ENCODE measurements around the gene TM4SF4.

Gene TM4SF4

DNA sequence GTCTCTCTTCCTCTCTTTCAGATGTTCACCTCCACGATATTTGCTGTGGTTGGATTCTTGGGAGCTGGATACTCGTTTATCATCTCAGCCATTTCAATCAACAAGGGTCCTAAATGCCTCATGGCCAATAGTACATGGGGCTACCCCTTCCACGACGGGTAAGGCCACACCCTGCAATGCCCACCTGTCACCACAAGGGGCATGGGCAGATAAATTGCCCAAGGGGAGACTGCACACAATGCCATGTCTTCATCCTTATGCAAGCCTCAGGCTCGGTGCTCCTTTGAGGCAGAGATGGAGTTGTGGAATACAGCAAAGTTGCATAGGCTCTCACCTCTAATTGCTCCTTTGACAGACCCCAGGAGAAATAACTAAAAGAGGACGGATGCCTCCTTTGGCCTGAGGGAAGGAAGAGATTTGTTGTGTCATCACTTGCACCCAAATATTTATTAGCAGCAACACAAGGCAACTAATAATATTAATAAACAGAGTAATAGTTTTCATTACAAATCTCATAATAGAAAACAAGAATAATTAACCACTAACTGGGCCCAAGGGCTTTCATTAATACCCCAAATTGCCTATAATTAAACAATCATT, 13.2 kb downstream of the TM4SF4 start:
- no peak for DNase-seq

DNA sequence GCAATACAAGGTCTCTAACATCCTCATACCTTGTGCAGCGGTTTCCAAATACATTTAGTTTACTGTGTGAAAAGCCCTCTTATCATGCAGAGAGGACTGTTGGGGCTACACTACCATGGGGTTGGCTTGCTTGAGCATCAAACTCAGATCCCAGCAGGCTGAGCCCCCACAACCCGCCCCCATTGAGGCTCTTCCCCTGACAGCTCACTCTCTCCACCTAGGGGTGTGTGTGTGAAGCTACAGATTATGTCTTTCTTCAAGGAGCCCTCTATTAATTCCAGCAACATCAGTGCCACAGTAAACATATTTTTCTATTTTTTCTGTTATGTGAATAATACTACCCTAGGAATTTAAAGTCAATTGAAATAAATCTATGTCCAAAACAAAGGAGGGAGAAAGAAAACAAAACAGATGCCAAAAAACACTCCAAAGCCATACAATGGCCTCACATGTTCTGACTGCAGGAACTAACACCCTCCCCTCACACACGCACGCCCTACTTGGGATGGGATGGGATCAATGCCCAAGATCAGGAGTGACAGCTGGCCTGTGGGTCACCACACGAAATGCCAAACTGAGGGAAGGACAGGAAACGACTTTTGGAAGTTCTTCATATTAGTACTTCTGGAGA, 14.7 kb downstream of the TM4SF4 start:
- DNase-seq: no peak

DNA sequence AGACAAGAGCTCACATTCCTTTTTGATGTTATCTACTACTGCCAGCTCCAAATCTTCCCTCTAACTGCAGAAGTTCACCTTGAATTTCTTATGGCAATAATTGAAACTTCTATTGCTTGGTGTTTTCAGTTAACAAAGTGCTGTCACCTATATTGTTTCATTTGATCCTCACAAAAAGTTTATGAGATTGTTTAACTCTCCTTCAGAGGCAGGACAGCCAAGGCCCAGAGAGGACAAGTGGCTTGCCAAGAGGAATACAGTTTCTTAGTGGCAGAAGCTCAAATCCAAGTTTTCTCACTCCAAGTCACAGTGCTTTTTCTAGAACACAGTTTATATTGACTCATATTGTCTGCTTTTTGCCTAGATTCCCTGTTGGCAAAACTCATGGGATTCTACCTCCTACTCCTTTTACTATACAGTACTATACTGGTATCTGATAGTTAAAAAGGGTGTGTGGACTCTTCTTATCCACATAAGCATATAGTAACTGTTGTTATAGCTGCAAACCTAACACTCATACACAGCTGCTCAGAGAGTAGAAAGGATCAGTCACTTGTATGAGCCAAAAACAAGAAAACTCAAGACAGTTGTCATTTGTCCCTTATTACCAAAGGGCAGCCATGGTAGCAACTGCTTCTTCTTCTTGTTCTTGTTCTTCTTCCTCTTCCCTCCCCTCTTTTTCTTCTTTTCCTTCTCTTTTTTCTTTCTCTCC, 15.9 kb downstream of the TM4SF4 start:
- DNase-seq: no peak

DNA sequence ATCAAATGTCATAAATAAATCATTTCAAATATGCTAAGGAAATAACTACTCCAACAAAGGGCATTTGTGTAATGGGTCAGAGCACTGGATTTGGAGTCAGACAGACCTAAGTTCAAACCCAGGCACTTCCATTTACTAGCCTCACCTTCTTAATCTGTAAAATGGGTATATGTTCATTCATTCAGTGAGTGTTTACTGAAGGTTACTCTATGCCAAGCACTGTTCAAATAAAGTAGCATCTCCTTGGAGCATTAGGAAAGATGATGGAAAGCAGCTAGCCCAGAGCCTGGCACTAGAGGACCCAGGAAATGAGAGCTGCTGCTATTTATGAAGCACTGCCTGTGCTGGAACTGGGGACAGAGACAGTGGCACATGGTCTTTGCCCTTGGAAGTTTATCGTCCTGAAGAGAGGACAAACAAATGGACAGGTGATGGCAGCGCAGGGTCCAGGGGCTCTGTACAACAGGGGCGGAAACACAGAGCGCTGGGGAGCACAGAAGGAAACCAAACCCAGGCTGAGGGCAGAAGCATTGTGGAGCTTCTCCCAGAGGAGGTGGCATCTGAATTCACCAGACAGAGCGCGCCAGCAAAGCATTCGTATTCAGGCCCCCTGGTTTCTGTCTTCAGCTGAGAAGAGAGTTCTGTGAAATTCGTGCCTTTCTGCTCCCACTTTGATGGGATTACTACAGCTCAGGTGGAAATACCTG, 19.0 kb downstream of the TM4SF4 start:
- no peak for DNase-seq

DNA sequence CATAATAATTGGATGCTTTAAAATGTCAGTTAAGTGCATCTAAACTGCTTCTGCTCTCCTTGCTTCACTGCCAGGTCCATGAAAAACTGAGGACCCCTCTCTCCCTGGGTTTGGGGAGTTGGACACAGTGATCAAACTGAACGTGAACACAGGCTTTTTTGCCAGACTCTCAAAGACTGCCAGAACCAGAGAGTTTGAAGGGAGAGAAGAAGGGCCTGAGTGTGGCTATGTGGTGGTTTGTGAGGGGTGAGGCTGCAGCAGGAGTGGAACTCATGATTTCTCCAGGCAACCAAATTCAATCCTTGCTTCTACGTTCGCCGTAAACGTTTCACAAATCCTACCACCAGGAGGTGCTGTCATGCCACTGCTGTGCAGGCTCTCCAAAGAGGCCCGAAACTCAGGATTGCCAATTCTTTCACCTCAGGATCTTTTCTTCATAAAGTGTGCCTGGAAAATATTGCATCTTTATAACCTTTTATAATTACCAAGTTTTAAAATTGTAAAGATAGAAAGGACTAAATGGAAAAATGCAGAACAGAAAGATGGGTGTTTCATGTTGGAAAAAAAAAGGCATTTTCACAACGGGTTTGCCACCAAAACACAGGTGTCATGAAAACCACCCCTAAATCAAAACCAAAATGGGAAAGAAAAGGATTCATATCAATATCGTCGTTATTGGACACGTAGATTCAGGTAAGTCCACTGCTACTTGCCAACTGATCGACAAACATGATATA, 19.7 kb downstream of the TM4SF4 start:
- DNase-seq: no peak

DNA sequence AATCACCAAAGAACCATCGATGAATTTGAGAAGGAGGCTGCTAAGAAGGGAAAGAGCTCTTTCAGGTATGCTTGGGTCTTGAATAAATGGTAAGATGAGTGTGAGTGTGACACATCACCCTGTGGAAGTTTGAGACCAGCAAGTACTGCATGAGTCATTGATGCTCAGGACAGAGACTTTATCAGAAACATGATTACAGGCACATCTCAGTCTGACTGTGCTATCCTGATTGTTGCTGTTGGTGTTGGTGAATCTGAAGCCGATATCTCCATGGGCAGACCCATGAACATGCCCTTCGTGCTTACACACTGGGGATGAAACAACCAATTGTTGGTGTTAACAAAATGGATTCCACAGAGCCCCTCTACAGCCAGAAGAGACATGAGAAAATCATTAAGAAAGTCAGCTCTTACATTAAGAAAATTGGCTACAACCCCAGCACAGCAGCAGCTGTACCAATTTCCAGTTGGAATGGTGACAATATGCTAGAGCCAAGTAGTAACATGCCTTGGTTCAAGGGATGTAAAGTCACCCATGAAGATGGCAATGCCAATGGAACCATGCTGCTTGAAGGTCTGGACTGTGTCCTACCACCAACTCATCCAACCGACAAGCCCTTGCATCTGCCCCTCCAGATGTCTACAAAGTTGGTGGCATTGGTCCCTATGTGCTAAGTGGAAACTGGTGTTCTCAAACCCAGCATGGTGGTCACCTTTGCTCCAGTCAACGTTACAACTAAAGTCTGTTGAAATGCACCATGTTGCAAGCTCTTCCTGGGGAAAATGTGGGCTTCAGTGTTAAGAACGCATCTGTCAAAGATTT, 20.5 kb downstream of the TM4SF4 start:
- DNase-seq: no peak

DNA sequence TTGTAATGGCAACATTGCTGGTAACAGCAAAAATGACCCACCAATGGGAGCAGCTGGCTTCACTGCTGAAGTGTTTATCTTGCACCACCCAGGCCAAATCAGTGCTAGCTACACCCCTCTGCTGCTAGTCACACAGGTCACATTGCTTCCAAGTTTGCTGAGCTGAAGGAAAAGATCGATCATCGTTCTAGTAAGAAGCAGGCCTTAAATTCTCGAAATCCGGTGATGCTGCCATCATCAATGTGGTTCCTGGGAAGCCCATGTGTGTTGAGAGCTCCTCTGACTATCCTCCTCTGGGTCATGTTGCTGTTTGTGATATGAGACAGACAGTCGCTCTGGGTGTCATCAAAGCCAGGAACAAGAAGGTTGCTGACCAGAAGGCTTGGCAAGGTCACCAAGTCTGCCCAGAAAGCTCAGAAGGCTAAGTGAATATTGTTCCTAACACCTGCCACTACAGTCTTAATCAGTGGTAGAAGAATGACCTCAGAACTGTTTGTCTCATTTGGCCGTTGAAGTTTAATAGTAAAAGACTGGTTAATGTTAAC, 21.2 kb downstream of the TM4SF4 start:
- DNase-seq: no peak

DNA sequence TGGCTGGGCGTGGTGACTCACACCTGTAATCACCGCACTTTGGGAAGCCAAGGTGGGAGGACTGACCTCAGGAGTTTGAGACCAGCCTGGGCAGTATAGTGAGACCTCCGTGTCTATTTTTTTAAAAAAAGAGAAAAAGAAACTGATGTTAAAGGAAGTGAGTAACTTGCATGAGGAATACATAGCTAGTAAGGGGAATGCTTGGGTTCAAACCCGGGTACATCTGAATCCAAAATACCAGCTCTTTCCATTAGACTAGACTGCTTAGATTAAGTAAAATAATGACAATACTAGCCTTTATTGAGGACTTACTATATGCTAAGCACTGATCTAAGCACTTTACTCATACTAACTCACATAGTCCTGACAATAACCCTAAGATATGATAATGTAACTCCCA, 22.4 kb downstream of the TM4SF4 start:
- DNase-seq: no peak

DNA sequence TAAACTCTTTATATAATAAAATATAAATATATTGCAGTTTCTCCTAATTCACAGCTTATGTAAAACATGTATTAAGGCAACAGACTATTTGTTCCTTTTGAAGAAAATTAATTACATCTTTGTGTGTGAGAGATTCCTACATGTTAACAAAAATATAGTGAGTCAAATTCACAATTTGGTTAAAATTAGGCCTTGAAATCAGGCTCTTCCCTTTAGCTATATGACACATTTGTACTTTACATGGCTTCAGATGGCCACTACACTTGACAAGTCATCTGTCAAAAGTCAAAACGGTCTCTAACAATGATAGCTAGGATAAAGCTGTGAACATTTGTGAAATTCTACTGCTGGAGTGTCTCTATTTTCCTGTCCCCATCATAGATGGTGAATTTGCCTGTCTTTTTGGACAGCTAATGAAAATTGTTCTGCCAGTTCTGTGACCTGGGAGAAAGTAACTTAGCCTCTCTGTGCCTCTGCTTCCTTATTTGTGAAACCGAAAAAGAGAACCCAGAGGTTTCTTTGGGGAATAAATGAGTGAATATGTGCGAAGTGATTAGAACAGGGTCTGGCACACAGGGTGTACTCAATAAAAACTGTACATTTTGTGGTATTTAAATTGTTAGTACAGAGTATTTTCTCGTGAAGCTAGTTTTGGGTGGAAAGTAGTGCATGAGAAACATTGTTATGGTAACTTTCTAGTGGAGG, 23.6 kb downstream of the TM4SF4 start:
- DNase-seq: no peak

DNA sequence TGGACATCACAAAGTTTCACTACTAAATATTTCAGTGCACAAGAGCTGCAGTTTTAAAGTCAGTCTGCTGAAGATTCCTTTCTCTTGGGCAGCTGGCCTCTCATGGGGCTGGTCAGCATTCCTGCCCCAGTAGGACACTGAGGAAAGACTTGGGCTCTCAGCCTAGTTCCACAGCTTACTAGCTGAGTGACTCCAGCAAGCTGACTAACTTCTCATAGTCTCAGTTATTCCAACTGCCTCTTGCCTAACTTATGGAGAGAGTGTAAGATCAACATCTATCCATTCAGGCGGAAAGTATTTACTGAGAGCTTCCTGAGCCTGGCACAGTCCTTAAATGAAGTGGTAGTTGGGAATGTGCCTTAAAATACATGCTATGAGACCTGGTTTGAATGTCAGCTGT, 27.0 kb downstream of the TM4SF4 start:
- no peak for DNase-seq

DNA sequence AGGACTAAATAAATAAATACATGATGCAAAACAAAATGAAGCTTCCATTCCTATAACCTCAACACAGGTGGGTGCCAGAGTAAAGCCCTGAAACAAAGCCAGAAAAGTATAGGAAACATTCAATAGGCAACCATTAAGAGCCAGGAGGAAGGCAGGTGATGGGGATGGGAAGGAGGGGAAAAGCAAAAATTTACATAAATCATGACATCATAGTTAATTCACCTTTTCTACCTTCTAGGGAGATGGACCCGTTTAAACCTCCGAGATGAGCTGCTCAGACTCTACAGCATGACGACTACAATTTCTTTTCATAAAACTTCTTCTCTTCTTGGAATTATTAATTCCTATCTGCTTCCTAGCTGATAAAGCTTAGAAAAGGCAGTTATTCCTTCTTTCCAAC, 27.9 kb downstream of the TM4SF4 start:
- DNase-seq: no peak

DNA sequence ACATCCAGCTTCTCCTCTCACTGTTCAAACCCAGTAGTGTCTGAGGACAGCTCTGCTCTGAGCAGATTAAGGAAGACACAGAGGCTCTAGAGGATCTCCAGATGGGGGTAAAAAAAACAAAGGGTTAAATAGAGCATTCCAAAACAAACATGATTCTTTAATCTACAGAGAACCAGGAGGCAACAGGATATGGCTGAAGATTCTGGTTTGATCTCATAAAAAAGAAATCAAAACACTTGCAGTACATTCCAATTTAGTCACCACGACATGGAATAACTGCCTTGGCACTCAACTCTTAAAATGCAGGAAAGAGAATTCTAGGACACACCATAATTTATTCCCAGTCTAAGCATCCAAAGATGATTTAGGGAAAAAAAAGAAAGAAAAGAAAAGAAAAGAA, 32.0 kb downstream of the TM4SF4 start:
- DNase-seq: no peak

DNA sequence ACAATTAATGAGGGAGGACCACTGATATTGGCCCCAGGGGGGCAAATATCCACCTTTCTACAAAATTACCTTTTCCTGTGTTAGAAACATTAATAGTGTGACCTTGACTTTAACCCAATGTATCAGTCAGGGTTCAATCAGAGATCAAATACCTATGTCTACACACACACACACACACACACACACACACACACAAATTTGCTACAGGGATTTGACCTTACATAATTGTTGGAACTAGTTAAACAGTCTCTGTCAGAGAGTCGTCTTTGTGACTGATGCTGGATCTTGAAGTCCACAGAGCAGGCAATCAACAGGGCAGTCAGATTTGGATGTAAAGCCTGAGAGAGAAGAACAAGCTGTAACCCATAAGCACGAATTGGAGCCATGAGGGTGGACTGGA, 32.5 kb downstream of the TM4SF4 start:
- DNase-seq: no peak

DNA sequence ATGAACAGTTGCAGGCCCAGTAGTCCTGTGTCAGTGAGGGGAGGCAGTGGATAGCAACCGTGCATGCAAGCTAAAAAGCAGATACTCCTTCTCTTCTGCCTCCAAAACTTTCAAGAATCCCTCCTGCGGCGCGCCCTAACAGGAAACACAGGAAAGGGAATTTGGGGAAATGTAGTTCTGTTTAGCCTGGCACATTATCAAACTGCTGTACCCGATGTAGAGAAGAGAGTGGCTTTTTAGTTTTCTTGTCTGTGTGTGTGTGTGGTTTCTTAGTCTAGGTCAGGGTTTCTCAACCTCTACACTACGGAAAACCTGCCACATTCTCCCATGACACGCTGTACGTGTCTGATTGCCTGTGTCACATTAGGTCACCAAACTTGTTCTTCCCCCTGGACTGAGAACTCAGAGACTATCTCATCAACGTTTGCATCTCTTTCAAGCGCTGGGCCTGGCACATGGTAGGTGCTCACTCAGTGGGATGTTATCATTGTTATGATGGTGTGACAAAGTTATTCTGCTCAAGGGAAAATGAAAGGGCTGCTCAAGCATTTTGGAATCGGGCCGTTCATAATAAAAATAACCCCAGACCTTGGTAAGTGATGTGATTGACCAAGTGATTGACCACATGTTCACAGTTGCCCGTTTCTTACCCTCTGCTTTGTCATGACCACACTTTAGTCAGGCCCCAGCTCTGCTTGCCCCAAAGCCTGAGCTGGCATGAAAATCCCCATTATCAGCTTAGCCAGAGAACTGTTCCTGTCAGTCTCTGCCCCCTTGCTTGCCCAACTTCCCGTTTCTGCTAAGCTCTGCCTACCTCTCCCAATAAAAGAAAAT, 33.2 kb downstream of the TM4SF4 start:
- DNase-seq: no peak

DNA sequence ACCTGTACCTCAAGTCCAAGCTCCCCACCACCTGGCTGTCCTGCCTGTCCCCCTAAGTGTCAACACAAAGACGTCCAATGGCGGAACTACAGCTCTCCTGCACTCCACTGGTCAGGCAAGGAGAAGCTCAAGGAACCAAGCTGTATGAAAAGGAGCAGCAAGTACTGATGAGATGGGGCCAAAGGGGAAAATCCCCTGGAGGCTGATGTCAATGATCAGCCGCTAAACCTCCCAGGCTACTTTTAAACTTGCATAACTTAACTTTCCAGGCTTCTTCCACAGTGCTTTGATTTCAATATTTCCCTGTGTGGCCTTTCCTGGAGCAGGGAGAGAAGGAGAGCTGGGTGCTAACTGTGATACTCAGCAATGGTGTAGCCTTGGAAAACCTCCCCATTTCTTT, 35.0 kb downstream of the TM4SF4 start:
- no peak for DNase-seq

DNA sequence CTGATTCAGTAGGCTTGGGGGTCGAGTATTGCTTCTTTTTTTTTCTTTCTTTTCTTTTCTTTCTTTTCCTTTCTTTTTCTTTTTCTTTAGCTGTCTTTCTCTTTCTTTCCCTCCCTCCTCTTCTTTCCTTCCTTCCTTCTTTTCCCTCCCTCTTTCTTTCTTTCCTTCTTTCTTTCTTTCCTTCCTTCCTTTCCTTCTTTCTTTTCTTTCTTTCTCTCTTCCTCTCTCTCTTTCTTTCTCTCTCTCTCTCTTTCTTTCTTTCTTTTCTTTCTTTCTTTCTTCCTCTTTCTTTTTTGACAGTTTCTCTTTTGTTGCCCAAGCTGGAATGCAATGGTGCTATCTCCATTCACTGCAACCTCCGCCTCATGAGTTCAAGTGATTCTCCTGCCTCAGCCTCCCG, 36.0 kb downstream of the TM4SF4 start:
- DNase-seq: no peak

DNA sequence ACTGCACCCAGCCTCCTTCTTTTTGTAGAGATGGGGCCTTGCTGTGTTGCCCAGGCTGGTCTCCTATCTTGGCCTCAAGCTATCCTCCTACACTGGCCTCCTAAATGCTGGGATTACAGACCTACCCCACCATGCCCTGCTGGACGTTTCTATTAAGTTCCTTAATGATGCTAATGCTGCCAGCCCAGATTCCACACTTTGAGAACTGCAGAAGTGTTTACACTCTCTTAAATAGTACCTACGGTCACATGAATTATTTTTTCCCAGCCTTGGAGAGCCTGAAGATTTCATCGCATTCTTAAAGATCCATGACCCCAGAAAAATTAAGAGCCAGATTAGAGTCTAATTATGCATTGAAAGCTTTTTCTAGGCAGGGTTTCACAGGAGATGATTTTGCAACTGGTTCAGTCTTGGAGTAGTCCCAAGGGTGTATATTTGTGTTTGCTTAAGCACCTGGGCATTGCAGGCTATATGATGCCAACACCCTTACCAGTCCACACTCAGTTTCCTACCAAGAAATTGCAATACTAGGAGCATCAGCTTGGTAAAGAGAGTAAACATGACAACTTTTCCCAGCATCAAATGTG, 36.6 kb downstream of the TM4SF4 start:
- DNase-seq: peak; percentile 33

DNA sequence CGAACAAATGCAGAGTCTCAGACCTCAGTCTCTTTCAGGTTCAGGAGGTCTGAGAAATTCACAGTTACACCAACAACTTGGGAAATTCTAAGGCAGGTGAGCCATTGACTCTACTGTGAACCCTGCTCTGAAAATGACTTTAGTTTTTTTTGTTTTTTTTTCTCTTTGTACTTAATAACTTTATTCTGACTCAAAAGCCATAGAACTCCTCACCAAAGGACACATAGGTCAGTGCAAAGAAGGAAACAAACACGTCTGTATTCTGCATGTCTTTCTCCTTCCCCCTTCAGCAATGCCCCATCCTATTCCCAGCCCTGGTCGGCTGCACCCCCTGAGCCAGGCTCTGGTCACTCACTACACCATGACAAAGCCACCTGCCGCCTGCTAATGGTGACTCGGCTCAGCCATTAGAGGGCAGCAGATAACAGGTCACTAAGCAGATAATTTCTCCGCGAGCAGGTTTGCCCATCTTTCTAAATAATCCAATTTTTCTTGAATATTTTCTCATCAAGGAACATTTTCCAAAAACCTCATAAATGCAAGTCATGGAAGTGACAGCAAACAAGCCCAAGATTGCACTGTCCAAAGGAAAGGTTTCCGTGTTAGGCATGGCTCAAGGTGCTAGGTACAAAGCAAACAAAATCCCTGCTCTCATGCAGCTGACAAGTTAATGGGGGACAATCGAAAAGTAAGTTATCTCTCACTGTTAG, 37.7 kb downstream of the TM4SF4 start:
- DNase-seq: peak; percentile 14

DNA sequence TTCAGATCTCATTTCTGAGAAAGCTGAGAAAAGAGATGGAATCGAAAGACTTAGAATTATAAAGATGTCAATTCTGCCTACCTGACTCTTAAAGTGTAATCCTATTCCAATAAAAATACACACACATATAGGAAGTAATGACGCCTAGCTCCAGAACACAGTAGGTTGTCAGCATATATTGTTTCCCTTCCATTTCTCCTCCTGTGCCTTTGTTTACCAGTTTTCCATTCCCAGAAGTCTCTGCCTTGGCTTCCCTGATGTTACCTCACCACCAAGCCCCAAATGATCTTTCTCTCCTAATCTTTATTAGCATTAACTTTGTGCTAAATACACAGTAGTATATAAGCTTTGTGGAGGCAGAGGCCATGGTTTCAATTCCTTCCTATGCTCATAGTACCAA, 40.0 kb downstream of the TM4SF4 start:
- DNase-seq: no peak
